D721Med (cell line): ENCODE results near the gene SFXN3.

Source experiments
- DNase-seq: peaks from one replicate; pipeline ENCODE4 v3.0.0; 2011; ENCODE audit warnings: low spot score; ENCODE audit not compliant: insufficient read length
- FAIRE-seq: peaks from 2 replicates; lab custom pipeline; 2011; peaks lifted over from hg19 to GRCh38; lab: Jason Lieb, UNC
- TF ChIP-seq, protein P1 (sequence below): IDR thresholded peaks from 2 replicates; pipeline ENCODE4 v1.5.1; 2012; ENCODE audit warnings: mild to moderate bottlenecking, control low read depth; ENCODE audit not compliant: insufficient read depth; ENCODE audit errors: missing control alignments

SFXN3 gene

DNA sequence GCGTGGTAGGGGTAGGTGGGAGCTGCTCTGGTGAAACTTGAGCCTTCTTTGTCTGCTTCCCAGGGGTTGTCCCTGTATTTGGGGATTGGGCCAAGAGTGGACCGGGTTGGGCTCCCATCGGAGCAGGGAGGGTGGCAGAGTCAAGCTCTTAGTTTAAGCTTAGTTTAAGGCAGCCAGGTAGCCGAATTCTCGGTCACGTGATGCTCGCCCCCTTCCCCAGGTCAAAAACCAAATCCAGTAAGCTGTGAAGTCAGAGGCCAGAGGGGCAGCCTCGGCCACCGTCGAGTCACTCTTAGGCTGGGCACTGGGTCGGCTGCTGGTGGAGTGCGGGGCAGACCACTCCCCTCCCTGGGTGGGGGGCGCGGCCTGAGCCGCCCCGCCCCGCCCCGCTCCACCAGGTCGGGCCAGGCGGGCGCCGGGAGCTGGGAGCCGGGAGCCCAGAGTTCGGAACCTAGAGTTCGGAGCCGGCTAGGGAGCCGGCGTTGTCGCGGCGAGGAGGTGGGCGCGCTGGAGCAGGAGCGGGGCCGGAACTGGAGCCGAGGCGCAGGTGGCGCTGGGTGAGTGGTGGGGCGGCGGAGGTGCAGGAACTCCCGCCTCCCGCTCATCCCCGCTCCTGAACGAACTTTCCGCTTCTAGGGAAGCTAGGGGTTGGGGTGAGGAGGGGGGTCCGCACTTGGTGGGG lies 34.2 kb upstream of the SFXN3 start:
- DNase-seq = no peak
- TF ChIP-seq, protein P1, sequence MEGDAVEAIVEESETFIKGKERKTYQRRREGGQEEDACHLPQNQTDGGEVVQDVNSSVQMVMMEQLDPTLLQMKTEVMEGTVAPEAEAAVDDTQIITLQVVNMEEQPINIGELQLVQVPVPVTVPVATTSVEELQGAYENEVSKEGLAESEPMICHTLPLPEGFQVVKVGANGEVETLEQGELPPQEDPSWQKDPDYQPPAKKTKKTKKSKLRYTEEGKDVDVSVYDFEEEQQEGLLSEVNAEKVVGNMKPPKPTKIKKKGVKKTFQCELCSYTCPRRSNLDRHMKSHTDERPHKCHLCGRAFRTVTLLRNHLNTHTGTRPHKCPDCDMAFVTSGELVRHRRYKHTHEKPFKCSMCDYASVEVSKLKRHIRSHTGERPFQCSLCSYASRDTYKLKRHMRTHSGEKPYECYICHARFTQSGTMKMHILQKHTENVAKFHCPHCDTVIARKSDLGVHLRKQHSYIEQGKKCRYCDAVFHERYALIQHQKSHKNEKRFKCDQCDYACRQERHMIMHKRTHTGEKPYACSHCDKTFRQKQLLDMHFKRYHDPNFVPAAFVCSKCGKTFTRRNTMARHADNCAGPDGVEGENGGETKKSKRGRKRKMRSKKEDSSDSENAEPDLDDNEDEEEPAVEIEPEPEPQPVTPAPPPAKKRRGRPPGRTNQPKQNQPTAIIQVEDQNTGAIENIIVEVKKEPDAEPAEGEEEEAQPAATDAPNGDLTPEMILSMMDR = no peak

DNA sequence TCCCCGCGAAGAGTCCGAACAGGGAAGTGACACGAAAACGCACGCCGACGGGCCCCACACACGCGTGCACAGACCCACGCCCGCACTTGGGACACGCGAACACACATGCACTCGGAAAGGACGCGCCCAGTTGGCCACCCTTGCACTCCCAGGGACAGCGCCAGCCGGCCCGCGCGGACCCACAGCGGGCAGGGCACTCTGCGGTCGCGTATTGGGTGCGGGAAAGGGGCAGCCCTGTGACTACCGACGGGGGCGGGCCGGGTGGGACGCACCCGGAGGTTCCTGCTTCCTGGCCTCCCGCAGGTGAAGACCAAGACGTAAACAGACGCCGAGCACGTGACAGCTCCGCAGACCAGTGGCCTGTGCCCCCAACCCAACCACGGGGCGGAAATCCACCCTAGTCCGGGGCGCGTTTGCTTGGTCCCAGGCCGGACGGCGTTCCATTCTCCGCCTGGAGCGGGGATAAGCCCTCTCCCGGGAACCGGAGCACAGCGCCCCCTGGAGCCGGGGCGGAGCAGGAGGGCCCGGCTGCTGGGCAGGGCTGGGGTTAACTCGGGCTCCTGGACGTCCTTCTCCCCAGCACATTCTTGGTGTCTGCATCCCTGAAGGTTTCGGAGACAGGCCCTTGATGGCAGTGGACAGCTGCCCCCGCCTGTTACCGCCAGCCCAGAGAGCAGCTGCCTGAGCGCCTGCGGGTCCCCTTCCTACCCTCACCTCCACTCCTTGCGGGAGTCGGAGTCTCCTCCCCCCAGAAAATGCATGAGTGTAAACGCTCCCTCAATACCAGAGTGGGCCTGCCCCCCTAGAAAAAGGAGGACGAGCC lies 33.5 kb upstream of the SFXN3 start:
- FAIRE-seq = no peak
- peak; percentile 74 for DNase-seq
- TF ChIP-seq, protein P1 = peak; percentile 72

More for the DNA sequence above, 34.2 kb upstream of the SFXN3 start:
- no peak for FAIRE-seq

DNA sequence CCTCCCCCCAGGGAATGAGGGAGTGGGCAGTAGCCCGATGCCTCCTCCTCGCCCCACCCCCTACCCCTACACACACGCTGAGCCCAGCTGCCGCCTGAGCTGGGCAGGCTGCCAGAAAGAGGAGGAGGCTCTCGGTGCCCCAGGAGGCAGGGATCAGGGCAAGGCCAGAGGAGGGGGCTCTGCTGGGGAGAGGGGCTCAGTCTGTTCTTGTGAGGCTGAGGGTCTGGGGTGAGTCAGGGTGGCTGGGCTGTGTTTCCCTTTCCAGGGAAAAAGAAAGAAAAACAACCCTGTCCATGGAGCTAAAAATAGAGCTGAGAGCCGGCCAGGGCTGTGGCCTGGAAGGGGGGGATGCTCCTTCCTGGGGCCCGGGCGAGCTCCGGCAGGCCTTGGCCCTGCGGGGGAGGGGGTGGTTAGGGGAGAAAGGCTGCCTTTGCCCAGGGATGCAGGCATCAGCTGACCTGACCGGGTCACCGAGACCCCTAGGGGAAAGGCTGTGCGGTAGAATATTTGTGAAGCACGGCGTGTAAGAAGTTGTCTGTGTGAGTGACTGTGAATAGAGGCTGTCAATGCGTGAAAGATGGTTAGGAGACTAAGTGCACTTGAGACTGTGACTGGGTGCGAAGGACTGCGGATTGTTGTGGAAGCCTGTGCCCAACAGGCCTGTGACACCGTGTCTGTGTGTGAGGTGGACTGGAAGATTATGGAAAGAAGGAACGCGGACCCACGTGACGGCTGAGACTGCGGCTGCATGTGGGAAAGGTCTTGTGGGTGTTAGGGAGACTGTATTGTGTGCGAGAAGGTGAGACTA lies 32.6 kb upstream of the SFXN3 start:
- TF ChIP-seq, protein P1 = no peak
- FAIRE-seq (no peak), DNase-seq (peak; percentile 89)

DNA sequence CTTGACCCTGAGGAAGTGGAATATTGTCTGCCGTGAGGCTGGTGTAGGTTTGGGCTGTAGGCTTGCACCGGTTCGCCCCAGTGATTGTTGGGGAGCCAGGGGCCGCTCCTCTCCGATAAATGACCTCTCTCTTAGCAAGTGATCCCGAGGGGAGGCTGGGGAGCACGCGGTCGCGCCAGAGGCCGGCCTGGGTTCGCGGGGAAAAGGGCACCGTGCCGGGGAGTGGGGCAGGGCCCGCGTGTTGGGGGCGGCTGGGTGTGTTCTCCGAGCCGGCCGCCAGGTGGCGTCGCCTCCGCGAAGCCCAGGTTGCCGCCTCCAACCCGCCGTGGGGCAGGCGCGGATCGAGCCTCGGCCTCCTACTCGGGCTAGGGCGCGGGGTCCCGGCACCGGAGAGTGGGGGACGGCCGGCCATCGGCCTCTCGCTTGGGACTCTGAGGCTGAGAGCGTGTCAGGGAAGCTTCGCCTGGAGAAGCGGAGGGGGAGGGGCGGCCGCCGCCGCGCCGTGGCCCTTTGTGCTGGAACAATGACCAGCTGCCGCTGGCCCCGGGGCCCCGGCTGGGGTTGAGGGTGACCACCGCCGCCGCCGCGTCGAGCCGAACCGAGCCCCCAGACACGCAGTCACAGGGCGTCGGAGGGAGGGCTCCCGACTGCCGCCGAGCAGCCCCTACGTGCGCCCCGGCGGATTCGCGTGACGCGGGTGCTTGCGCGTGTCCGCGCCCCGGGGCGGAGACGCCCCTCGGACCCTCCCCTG lies 31.9 kb upstream of the SFXN3 start:
- no peak for FAIRE-seq
- TF ChIP-seq, protein P1 = peak; percentile 55
- DNase-seq = peak; percentile 69

DNA sequence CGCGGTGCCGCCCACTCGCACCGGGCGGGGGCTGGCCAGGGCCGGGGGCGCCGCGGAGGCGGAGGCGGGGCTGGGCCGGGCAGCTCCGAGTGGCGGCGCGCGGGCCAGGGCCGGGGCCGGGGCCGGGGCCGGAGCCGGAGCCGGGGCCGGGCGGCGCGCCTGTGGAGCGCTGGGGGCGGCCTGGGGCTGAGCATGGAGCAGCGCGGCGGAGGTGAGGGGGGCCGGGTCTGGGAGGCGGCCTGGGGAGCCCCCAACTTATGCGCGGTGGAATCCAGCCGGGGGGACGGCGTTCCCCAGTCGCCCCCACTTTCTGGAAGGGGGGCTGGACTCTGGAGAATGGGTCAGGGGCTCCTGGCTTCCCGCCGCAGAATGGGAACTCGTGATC lies 31.3 kb upstream of the SFXN3 start, which contains the start of gene LZTS2:
Gene LZTS2, plus strand, starts transcription at position 67 of the 385 bp plus-strand sequence. CDS start 2,731 bp downstream, outside the sequence.
- DNase-seq = no peak
- no peak for FAIRE-seq
- TF ChIP-seq, protein P1 = no peak

DNA sequence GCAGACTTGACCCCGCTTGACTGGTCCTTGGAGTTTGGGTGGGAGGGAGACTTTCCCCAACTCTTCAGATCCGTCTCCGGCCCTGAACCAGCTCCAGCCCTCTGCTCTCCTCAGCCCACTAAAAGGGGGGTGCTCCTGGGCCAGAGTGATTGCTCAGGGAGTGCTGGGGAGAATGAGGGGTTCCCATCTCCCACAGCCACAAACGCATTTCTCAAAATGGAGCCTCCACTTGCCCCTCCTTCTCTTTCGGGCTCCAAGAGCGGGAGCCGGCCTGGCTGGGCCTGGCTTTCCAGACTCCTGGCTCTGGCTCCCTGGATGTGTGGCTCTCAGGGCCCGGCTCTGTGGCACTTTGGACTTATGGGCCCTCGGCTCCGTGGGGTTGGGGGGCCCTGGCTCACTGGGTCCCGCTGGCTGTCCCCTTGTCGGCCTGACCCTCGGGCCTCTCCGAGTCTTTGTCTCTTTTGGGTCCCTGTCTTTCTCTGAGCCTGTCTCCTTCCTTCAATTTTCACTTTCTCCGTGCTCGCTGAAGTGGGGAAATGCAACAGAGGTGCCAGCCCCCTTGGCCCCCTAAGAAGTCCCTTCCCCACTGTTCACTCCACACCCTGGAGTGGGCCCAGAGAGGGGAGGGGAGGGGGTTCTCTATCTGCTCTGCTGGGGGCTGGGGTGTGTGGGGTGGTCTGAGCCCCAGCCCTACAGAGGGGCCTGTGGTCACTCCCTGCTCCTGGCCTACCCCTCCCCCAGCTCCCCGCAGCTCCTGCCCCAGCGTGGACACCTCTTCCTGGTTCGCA lies 30.7 kb upstream of the SFXN3 start:
- DNase-seq (no peak), FAIRE-seq (no peak)
- TF ChIP-seq, protein P1 = no peak
